Mucosa of descending colon (tissue), 3 donors: ENCODE results near the gene DUS1L. TPM values are rescaled to one million over a fixed set of nuclear protein-coding genes. Genes with fewer than 3 reads are reported as not detected.
A peak's percentile ranks its signal among the peaks of the same experiment; 100 is the strongest.

Experiments
- ATAC-seq: fragments of 200-7000 bp; cut with Tn5 transposase; one replicate; pipeline ENCODE4 v1.9.1; 2020; ENCODE audit warnings: mild to moderate bottlenecking, moderate library complexity
- DNase-seq, 3 donors: peaks; one replicate each; pipeline ENCODE4 v3.0.0-alpha.2; 2020
- H3K36me3 ChIP-seq: fragments of 200-600 bp; one replicate; pipeline ENCODE4 v1.8.0; 2021; ENCODE audit warnings: low read depth, mild to moderate bottlenecking
- H3K4me1 ChIP-seq: fragments of 200-600 bp; one replicate; pipeline ENCODE4 v1.8.0; 2021; ENCODE audit warnings: low read depth, mild to moderate bottlenecking
- H3K4me3 ChIP-seq: fragments of 200-600 bp; one replicate; pipeline ENCODE4 v1.8.0; 2021; ENCODE audit warnings: mild to moderate bottlenecking
- H3K9me3 ChIP-seq: fragments of 200-600 bp; one replicate; pipeline ENCODE4 v1.8.0; 2021; ENCODE audit warnings: mild to moderate bottlenecking
- CTCF ChIP-seq: fragments of 200-600 bp; IDR thresholded peaks from one replicate; pipeline ENCODE4 v1.8.0; 2022; ENCODE audit warnings: antibody characterized with exemption, mild to moderate bottlenecking
- intact Hi-C, 2 donors: fragments of 100-400 bp; cut with DNase I in 1 of 2; cut with micrococcal nuclease in 1 of 2; formaldehyde crosslinking; loops; one replicate each; pipeline versions ENCODE4 v1.11.0 to v1.11.1; 2022; cut with DNase I, micrococcal nuclease
- total RNA-seq, 3 donors: library from RNA; stranded (reverse); fragmentation: NEBNext Ultra II Directional in 2 of 3; extraction: Animal tissue kit (Norgen Biotek cat#: 25700) in 2 of 3; gene quantifications; one replicate each; pipeline versions ENCODE4 v1.2.1 to v1.2.4, GENCODE V29; 2021 to 2023
- donor health status: DM: no; HTN: no; CAD: no; lungs with moderate emphysema.
- donor health status: DM: no; HTN: no; CAD: no.
- donor health status: DM: no; HTN: yes; CAD: no.

Gene DUS1L
- total RNA-seq, 3 donors from 2014 or later: 99.8 to 143 (median 138) TPM

- peak in 1 of 3 donors; percentile 43 for DNase-seq
- Histone ChIP-seq H3K36me3 (no peaks in the 10 kb centered on the region), H3K4me3 (no peak overlapping the region), H3K4me1 (peaks cover 5% of the 10 kb centered on the region), H3K9me3 (no peaks in the 10 kb centered on the region)
- no peak for ATAC-seq
- intact Hi-C loops: no loop called here
- no peak for TF ChIP-seq CTCF
Observed at GRCh38 chr17:82059272-82060000, 6.2 kb downstream of the DUS1L start.

- ATAC-seq: no peak
- Histone ChIP-seq H3K9me3 (no peaks in the 10 kb centered on the region), H3K4me1 (no peaks in the 10 kb centered on the region), H3K36me3 (no peaks in the 10 kb centered on the region), H3K4me3 (no peak overlapping the region)
- no peak for TF ChIP-seq CTCF
- no peak for DNase-seq
- intact Hi-C loops: no loop called here
Observed at GRCh38 chr17:82058855-82059249, 6.8 kb downstream of the DUS1L start.

- intact Hi-C loops: no loop called here
- peak in 1 of 3 donors; percentile 42 for DNase-seq
- H3K4me1 ChIP-seq: peaks cover under 1% of the 10 kb centered on the region
- H3K4me3 ChIP-seq: no peak overlapping the region
- no peak for TF ChIP-seq CTCF
- no peaks in the 10 kb centered on the region for H3K36me3 ChIP-seq
- ATAC-seq: no peak
- H3K9me3 ChIP-seq: no peaks in the 10 kb centered on the region
Observed at GRCh38 chr17:82058230-82058854, 7.3 kb downstream of the DUS1L start.

GRCh38 chr17:82056729-82057621 lies 8.6 kb downstream of the DUS1L start:
- Histone ChIP-seq H3K4me1 (peaks cover 11% of the 10 kb centered on the region), H3K36me3 (no peaks in the 10 kb centered on the region), H3K9me3 (no peaks in the 10 kb centered on the region), H3K4me3 (no peak overlapping the region)
- no peak for TF ChIP-seq CTCF
- ATAC-seq: no peak
- intact Hi-C loops: no loop called here
- peak in 1 of 3 donors; percentile 48 for DNase-seq

GRCh38 chr17:82055965-82056728 lies 9.5 kb downstream of the DUS1L start:
- Histone ChIP-seq H3K36me3 (no peaks in the 10 kb centered on the region), H3K4me1 (peaks cover 11% of the 10 kb centered on the region), H3K9me3 (no peaks in the 10 kb centered on the region), H3K4me3 (no peak overlapping the region)
- peak in 1 of 3 donors; percentile 49 for DNase-seq
- intact Hi-C loops: no loop called here
- ATAC-seq: no peak
- TF ChIP-seq CTCF: no peak
